Lower lobe of right lung (tissue), 2 donors: ENCODE data around the gene ELF2. TPM values are rescaled to one million over a fixed set of nuclear protein-coding genes. Genes with fewer than 3 reads are reported as not detected.

Experiments used
- ATAC-seq, 2 donors: fragments of 200-7000 bp; cut with Tn5 transposase; one replicate each; pipeline ENCODE4 v1.9.1; 2020 to 2022; ENCODE audit warnings: mild to moderate bottlenecking in 2 of 2, moderate library complexity in 2 of 2
- DNase-seq: peaks from one replicate; pipeline ENCODE4 v3.0.0-alpha.2; 2020
- H3K27ac ChIP-seq: fragments of 200-600 bp; one replicate; pipeline ENCODE4 v1.8.0; 2022
- H3K27me3 ChIP-seq: fragments of 200-600 bp; one replicate; pipeline ENCODE4 v1.8.0; 2022; ENCODE audit warnings: low read depth
- H3K36me3 ChIP-seq: fragments of 200-600 bp; one replicate; pipeline ENCODE4 v1.8.0; 2022; ENCODE audit warnings: mild to moderate bottlenecking
- H3K4me1 ChIP-seq: fragments of 200-600 bp; one replicate; pipeline ENCODE4 v1.8.0; 2022
- H3K4me3 ChIP-seq: fragments of 200-600 bp; one replicate; pipeline ENCODE4 v1.8.0; 2022; ENCODE audit warnings: mild to moderate bottlenecking
- H3K9me3 ChIP-seq: fragments of 200-600 bp; one replicate; pipeline ENCODE4 v1.8.0; 2022
- intact Hi-C: fragments of 100-400 bp; cut with DNase I; formaldehyde crosslinking; loops from one replicate; pipeline ENCODE4 v1.11.0; 2022
- total RNA-seq: library from RNA; stranded (reverse); fragmentation: NEBNext Ultra II Directional; extraction: Animal tissue kit (Norgen Biotek cat#: 25700); gene quantifications from one replicate; pipeline ENCODE4 v1.2.1, GENCODE V29; 2021
- TF ChIP-seq, protein P1 (sequence below): fragments of 200-600 bp; IDR thresholded peaks from one replicate; pipeline ENCODE4 v1.8.0; 2022; ENCODE audit warnings: antibody characterized with exemption, mild to moderate bottlenecking
- donor health status: DM: no; HTN: yes; CAD: no; lungs with severe emphysema.

Gene ELF2
- total RNA-seq, 1 donor from 2014 or later: 54.0 TPM

GRCh38 chr4:139137763-139138162 lies 39.3 kb downstream of the ELF2 start:
- no peak overlapping the region for H3K27ac ChIP-seq
- peaks cover 32% of the 10 kb centered on the region for H3K36me3 ChIP-seq
- no peak overlapping the region for H3K4me3 ChIP-seq
- TF ChIP-seq, protein P1, sequence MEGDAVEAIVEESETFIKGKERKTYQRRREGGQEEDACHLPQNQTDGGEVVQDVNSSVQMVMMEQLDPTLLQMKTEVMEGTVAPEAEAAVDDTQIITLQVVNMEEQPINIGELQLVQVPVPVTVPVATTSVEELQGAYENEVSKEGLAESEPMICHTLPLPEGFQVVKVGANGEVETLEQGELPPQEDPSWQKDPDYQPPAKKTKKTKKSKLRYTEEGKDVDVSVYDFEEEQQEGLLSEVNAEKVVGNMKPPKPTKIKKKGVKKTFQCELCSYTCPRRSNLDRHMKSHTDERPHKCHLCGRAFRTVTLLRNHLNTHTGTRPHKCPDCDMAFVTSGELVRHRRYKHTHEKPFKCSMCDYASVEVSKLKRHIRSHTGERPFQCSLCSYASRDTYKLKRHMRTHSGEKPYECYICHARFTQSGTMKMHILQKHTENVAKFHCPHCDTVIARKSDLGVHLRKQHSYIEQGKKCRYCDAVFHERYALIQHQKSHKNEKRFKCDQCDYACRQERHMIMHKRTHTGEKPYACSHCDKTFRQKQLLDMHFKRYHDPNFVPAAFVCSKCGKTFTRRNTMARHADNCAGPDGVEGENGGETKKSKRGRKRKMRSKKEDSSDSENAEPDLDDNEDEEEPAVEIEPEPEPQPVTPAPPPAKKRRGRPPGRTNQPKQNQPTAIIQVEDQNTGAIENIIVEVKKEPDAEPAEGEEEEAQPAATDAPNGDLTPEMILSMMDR: no peak
- H3K9me3 ChIP-seq: no peaks in the 10 kb centered on the region
- ATAC-seq: no peak
- intact Hi-C loops: no loop called here
- no peak for DNase-seq
- no peaks in the 10 kb centered on the region for H3K27me3 ChIP-seq
- H3K4me1 ChIP-seq: peaks cover 6% of the 10 kb centered on the region

DNA sequence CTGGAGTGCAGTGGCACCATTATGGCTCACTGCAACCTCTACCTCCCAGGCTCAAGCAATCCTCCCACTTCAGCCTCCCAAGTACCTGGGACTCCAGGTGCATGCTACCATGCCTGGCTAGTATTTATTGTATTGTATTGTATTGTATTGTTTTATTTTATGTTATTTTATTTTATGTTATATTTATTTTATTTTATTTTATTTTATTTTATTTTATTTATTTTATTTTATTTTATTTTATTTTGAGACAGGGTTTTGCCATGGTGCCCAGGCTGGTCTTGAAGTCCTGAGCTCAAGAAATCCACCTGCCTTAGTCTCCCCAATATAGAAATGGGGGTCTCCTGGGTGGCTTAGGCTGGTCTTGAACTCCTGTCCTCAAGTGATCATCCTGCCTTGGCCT lies 42.6 kb downstream of the ELF2 start:
- no peak overlapping the region for H3K4me3 ChIP-seq
- no peaks in the 10 kb centered on the region for H3K27me3 ChIP-seq
- TF ChIP-seq, protein P1: no peak
- peaks cover 32% of the 10 kb centered on the region for H3K36me3 ChIP-seq
- intact Hi-C loops: no loop called here
- no peaks in the 10 kb centered on the region for H3K4me1 ChIP-seq
- no peak overlapping the region for H3K27ac ChIP-seq
- ATAC-seq: no peak
- DNase-seq: no peak
- H3K9me3 ChIP-seq: no peaks in the 10 kb centered on the region

DNA sequence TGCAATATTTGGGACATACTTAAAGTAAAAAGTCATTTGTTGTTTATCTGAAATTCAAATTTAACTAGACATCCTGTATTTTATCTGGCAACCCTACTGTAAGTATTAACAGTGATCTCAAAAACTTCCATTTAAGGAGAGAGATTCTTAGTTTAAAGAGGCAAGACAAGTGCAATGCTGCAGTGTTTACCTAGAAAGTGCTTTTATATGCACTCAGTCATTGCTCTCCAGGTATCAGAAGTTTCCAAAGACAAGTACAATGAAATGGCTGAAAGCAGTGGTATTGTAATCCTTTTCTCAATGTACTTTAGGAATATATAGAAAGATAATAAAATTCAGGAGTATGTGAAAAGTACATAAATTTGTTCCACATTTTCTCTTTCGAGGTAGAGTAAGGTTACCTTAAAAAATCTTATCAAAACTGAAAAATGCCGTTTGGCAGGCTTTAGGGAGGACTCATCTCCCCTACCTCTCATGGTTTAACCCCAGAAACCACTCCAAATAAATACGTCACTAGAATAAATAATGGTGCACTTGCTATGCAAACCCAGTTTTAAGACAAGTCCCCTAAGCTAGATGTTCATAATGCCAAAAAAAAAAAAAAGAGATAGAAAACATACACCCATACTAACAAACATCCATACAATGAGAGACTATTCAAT lies 45.7 kb downstream of the ELF2 start:
- Histone ChIP-seq H3K4me3 (no peak overlapping the region), H3K9me3 (no peaks in the 10 kb centered on the region), H3K36me3 (peaks cover 23% of the 10 kb centered on the region), H3K4me1 (no peaks in the 10 kb centered on the region), H3K27ac (no peak overlapping the region), H3K27me3 (no peaks in the 10 kb centered on the region)
- peak; percentile 64 to 89 for ATAC-seq
- DNase-seq: no peak
- TF ChIP-seq, protein P1: no peak
- intact Hi-C loops: no loop called here

DNA sequence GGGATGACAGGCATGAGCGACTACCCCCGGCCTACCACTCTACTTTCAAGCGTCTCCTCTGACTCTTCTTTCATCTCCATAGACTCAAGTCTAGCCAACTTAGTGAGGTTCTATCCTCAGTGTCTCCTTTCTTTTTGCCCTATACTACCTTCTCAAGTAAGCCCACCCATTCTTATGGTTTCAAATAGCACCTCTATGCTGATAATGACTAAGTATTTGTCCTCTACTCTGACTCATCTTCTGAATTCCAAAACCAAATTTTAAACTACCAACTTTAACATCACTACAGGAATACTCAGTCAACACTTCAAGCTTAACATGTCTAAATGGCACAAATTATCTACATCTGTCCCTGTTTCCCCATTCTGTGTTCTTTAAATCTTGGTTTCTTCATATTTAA lies 47.8 kb downstream of the ELF2 start:
- intact Hi-C loops: no loop called here
- no peaks in the 10 kb centered on the region for H3K9me3 ChIP-seq
- DNase-seq (no peak), ATAC-seq (no peak)
- no peaks in the 10 kb centered on the region for H3K27me3 ChIP-seq
- TF ChIP-seq, protein P1: no peak
- no peak overlapping the region for H3K4me3 ChIP-seq
- H3K27ac ChIP-seq: no peak overlapping the region
- H3K4me1 ChIP-seq: no peaks in the 10 kb centered on the region
- peaks cover 15% of the 10 kb centered on the region for H3K36me3 ChIP-seq

DNA sequence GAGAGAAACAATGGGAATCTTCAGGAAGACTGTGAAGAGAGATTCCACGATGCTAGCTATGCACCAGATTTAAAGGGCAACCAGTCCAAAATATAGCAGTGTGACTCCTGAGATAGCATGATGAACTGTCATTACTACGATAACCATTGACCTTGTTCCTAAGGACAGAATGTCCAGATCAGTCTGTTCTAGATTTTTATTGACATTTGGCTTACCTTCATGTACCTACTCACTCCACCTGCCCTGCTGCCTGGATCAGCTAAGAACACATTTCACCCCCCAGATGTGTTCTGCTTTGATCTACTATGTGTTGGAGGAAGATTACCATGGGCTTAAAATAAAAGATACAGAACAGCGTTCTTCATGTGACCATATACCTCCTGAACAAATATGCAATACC lies 50.1 kb downstream of the ELF2 start:
- ATAC-seq: no peak
- no peak overlapping the region for H3K27ac ChIP-seq

More for the DNA sequence above, 50.1 kb downstream of the ELF2 start:
- H3K36me3 ChIP-seq: peaks cover 19% of the 10 kb centered on the region
- H3K27me3 ChIP-seq: no peaks in the 10 kb centered on the region
- intact Hi-C loops: no loop called here
- no peak for DNase-seq
- no peaks in the 10 kb centered on the region for H3K9me3 ChIP-seq
- H3K4me3 ChIP-seq: no peak overlapping the region
- no peaks in the 10 kb centered on the region for H3K4me1 ChIP-seq
- TF ChIP-seq, protein P1: no peak
